ENCODE results near the gene DLK2.
"Not testable (repeated sequence)": the region's sequence is repeated elsewhere in the genome, so short reads cannot be mapped to it uniquely, and the experiment has no call there.

The DLK2 gene

GRCh38 chr6:43455531-43456428 lies at the start of gene DLK2:
TSS of gene DLK2 (minus strand) at chr6:43455548. CDS start at chr6:43454825, 723 bp downstream.
- no peaks in the 10 kb centered on the region for H3K27me3 Mint-ChIP-seq
- H3K4me1 Mint-ChIP-seq = peaks cover 18% of the 10 kb centered on the region
- peak within 1 kb of the TSS; percentile 65 for H3K27ac Mint-ChIP-seq
- H3K36me3 Mint-ChIP-seq = peaks cover 1% of the 10 kb centered on the region
- H3K4me3 Mint-ChIP-seq = peak within 1 kb of the TSS; percentile 85
- no peaks in the 10 kb centered on the region for H3K9me3 Mint-ChIP-seq

- Mint-ChIP-seq H3K27ac (peak overlapping the region; percentile 66), H3K4me1 (peaks cover 9% of the 10 kb centered on the region)
Observed at GRCh38 chr6:43503443-43503842, 48.1 kb upstream of the DLK2 start.

GRCh38 chr6:43502666-43503065 lies 47.3 kb upstream of the DLK2 start:
- H3K27me3 Mint-ChIP-seq = no peaks in the 10 kb centered on the region
- no peak overlapping the region for H3K4me3 Mint-ChIP-seq
- peaks cover 4% of the 10 kb centered on the region for H3K36me3 Mint-ChIP-seq
- H3K27ac Mint-ChIP-seq = no peak overlapping the region
- no peaks in the 10 kb centered on the region for H3K9me3 Mint-ChIP-seq
- peaks cover 7% of the 10 kb centered on the region for H3K4me1 Mint-ChIP-seq

More at GRCh38 chr6:43503443-43503842, 48.1 kb upstream of the DLK2 start:
- peaks cover 4% of the 10 kb centered on the region for H3K36me3 Mint-ChIP-seq
- no peaks in the 10 kb centered on the region for H3K9me3 Mint-ChIP-seq
- H3K27me3 Mint-ChIP-seq = peaks cover 3% of the 10 kb centered on the region
- no peak overlapping the region for H3K4me3 Mint-ChIP-seq

GRCh38 chr6:43500921-43501320 lies 45.6 kb upstream of the DLK2 start:
- H3K27ac Mint-ChIP-seq = no peak overlapping the region
- H3K4me3 Mint-ChIP-seq = no peak overlapping the region
- H3K4me1 Mint-ChIP-seq = no peaks in the 10 kb centered on the region
- peaks cover 4% of the 10 kb centered on the region for H3K36me3 Mint-ChIP-seq
- no peaks in the 10 kb centered on the region for H3K27me3 Mint-ChIP-seq
- H3K9me3 Mint-ChIP-seq = no peaks in the 10 kb centered on the region

- Mint-ChIP-seq H3K27ac (no peak overlapping the region), H3K27me3 (no peaks in the 10 kb centered on the region), H3K4me3 (no peak overlapping the region), H3K4me1 (peaks cover 17% of the 10 kb centered on the region), H3K36me3 (peaks cover 4% of the 10 kb centered on the region), H3K9me3 (no peaks in the 10 kb centered on the region)
Observed at GRCh38 chr6:43499028-43499815, 43.9 kb upstream of the DLK2 start.

- peaks cover 26% of the 10 kb centered on the region for H3K4me1 Mint-ChIP-seq
- not testable (repeated sequence) for H3K4me3 Mint-ChIP-seq, H3K27me3 Mint-ChIP-seq, H3K36me3 Mint-ChIP-seq, H3K27ac Mint-ChIP-seq, H3K9me3 Mint-ChIP-seq
Observed at GRCh38 chr6:43498291-43498690, 42.9 kb upstream of the DLK2 start.

GRCh38 chr6:43497689-43498088 lies 42.3 kb upstream of the DLK2 start:
- H3K4me1 Mint-ChIP-seq = peaks cover 30% of the 10 kb centered on the region
- H3K27ac Mint-ChIP-seq = no peak overlapping the region
- H3K36me3 Mint-ChIP-seq = peaks cover 1% of the 10 kb centered on the region
- no peaks in the 10 kb centered on the region for H3K27me3 Mint-ChIP-seq
- no peaks in the 10 kb centered on the region for H3K9me3 Mint-ChIP-seq
- no peak overlapping the region for H3K4me3 Mint-ChIP-seq

- H3K9me3 Mint-ChIP-seq = no peaks in the 10 kb centered on the region
- no peak overlapping the region for H3K27ac Mint-ChIP-seq
- peaks cover 36% of the 10 kb centered on the region for H3K4me1 Mint-ChIP-seq
- no peaks in the 10 kb centered on the region for H3K27me3 Mint-ChIP-seq
- H3K4me3 Mint-ChIP-seq = no peak overlapping the region
- H3K36me3 Mint-ChIP-seq = peaks cover 1% of the 10 kb centered on the region
Observed at GRCh38 chr6:43497129-43497396, 41.7 kb upstream of the DLK2 start.

GRCh38 chr6:43496370-43497128 lies 41.2 kb upstream of the DLK2 start:
- no peak overlapping the region for H3K4me3 Mint-ChIP-seq
- H3K36me3 Mint-ChIP-seq = peaks cover 1% of the 10 kb centered on the region
- no peaks in the 10 kb centered on the region for H3K27me3 Mint-ChIP-seq
- H3K27ac Mint-ChIP-seq = no peak overlapping the region
- peaks cover 37% of the 10 kb centered on the region for H3K4me1 Mint-ChIP-seq
- H3K9me3 Mint-ChIP-seq = no peaks in the 10 kb centered on the region

GRCh38 chr6:43495409-43495941 lies 40.1 kb upstream of the DLK2 start:
- Mint-ChIP-seq H3K4me3 (peak overlapping the region; percentile 27), H3K27ac (peak overlapping the region; percentile 70), H3K36me3 (no peaks in the 10 kb centered on the region), H3K4me1 (peaks cover 37% of the 10 kb centered on the region), H3K9me3 (no peaks in the 10 kb centered on the region), H3K27me3 (no peaks in the 10 kb centered on the region)

GRCh38 chr6:43494766-43495165 lies 39.4 kb upstream of the DLK2 start:
- Mint-ChIP-seq H3K4me1 (peaks cover 44% of the 10 kb centered on the region), H3K27me3 (no peaks in the 10 kb centered on the region), H3K27ac (no peak overlapping the region), H3K4me3 (no peak overlapping the region), H3K9me3 (no peaks in the 10 kb centered on the region), H3K36me3 (no peaks in the 10 kb centered on the region)

- H3K9me3 Mint-ChIP-seq = no peaks in the 10 kb centered on the region
- no peaks in the 10 kb centered on the region for H3K27me3 Mint-ChIP-seq
- peaks cover 45% of the 10 kb centered on the region for H3K4me1 Mint-ChIP-seq
- no peak overlapping the region for H3K4me3 Mint-ChIP-seq
- H3K27ac Mint-ChIP-seq = no peak overlapping the region
- H3K36me3 Mint-ChIP-seq = no peaks in the 10 kb centered on the region
Observed at GRCh38 chr6:43494321-43494720, 39.0 kb upstream of the DLK2 start.

GRCh38 chr6:43493833-43494232 lies 38.5 kb upstream of the DLK2 start:
- H3K9me3 Mint-ChIP-seq = no peaks in the 10 kb centered on the region
- no peaks in the 10 kb centered on the region for H3K36me3 Mint-ChIP-seq
- no peak overlapping the region for H3K27ac Mint-ChIP-seq
- no peak overlapping the region for H3K4me3 Mint-ChIP-seq
- no peaks in the 10 kb centered on the region for H3K27me3 Mint-ChIP-seq
- H3K4me1 Mint-ChIP-seq = peaks cover 45% of the 10 kb centered on the region

- H3K36me3 Mint-ChIP-seq = no peaks in the 10 kb centered on the region
- H3K9me3 Mint-ChIP-seq = no peaks in the 10 kb centered on the region
- H3K27me3 Mint-ChIP-seq = no peaks in the 10 kb centered on the region
- H3K4me1 Mint-ChIP-seq = peaks cover 45% of the 10 kb centered on the region
- H3K4me3 Mint-ChIP-seq = no peak overlapping the region
- no peak overlapping the region for H3K27ac Mint-ChIP-seq
Observed at GRCh38 chr6:43493230-43493629, 37.9 kb upstream of the DLK2 start.

GRCh38 chr6:43492673-43493072 lies 37.3 kb upstream of the DLK2 start:
- Mint-ChIP-seq H3K9me3 (no peaks in the 10 kb centered on the region), H3K36me3 (no peaks in the 10 kb centered on the region), H3K27ac (no peak overlapping the region), H3K4me1 (peaks cover 45% of the 10 kb centered on the region), H3K27me3 (no peaks in the 10 kb centered on the region), H3K4me3 (no peak overlapping the region)
